B cell (primary cell): Measurements from ENCODE around the gene PRUNE2. TPM values are rescaled to one million over a fixed set of nuclear protein-coding genes. Genes with fewer than 3 reads are reported as not detected.

Source experiments
- ATAC-seq: fragments of 200-7000 bp; cut with Tn5 transposase; one replicate; pipeline ENCODE4 v1.10.0; 2021; ENCODE audit warnings: low read depth, mild to moderate bottlenecking, moderate number of reproducible peaks, moderate library complexity
- CTCF ChIA-PET: fragments of 350-600 bp; sonication (Branson Sonifier 250); formaldehyde crosslinking; loops from one replicate; lab custom pipeline; 2021; ENCODE audit warnings: antibody characterized with exemption, inconsistent platforms; lab: Charles Lee
- POLR2A ChIA-PET: fragments of 350-600 bp; sonication (Branson Sonifier 250); formaldehyde crosslinking; loops from one replicate; lab custom pipeline; 2021; ENCODE audit warnings: antibody characterized with exemption; lab: Charles Lee
- DNase-seq: peaks from one replicate; pipeline ENCODE4 v3.0.0; 2013
- H2AFZ ChIP-seq: 2 replicates; pipeline ENCODE4 v1.6.1; 2012; ENCODE audit warnings: mild to moderate bottlenecking, low read depth, low read length; ENCODE audit not compliant: insufficient read depth, poor library complexity, severe bottlenecking
- H3K27ac ChIP-seq, 2 donors: 1 replicate in 1 of 2; 2 replicates in 1 of 2; pipeline ENCODE4 v1.5.1; 2012 to 2013; ENCODE audit warnings: low read length in 2 of 2, mild to moderate bottlenecking in 2 of 2, moderate library complexity in 1 of 2
- H3K27me3 ChIP-seq, 4 experiments: fragments of 200-600 bp in 1 of 4; sonication (generic) in 1 of 4; replicated peaks in 1 of 4; 1 replicate in 2 of 4; 2 replicates in 2 of 4; pipeline versions ENCODE4 v1.6.1 to v1.7.0; 2013 to 2016; ENCODE audit warnings: low read length in 3 of 4, mild to moderate bottlenecking in 2 of 4, mixed read lengths in 1 of 4, moderate library complexity in 1 of 4; ENCODE audit not compliant: insufficient read depth in 4 of 4, control insufficient read depth in 3 of 4; ENCODE audit errors: control extremely low read depth in 1 of 4
- H3K36me3 ChIP-seq, 2 experiments: replicated peaks in 1 of 2; 1 replicate in 1 of 2; 2 replicates in 1 of 2; pipeline versions ENCODE4 v1.6.1 to v1.7.1; 2013; ENCODE audit warnings: low read length in 1 of 2; ENCODE audit not compliant: insufficient read depth in 2 of 2, control insufficient read depth in 1 of 2; ENCODE audit errors: control extremely low read depth in 1 of 2, extremely low read depth in 1 of 2
- H3K4me1 ChIP-seq, 2 donors: fragments of 200-600 bp in 1 of 2; sonication (generic) in 1 of 2; 1 replicate in 1 of 2; 2 replicates in 1 of 2; pipeline versions ENCODE4 v1.5.1 to v1.6.1; 2013 to 2017; ENCODE audit warnings: low read length in 2 of 2; ENCODE audit not compliant: control insufficient read depth in 2 of 2, insufficient read depth in 2 of 2
- H3K4me2 ChIP-seq: replicated peaks from 2 replicates; pipeline ENCODE3; 2012; ENCODE audit warnings: mild to moderate bottlenecking, low read depth, low read length; ENCODE audit not compliant: poor library complexity, severe bottlenecking
- H3K4me3 ChIP-seq, 5 experiments: fragments of 200-600 bp in 1 of 5; sonication (generic) in 1 of 5; 1 replicate in 3 of 5; 2 replicates in 2 of 5; pipeline versions ENCODE4 v1.5.1 to v1.7.0; 2011 to 2016; ENCODE audit warnings: low read length in 4 of 5, mild to moderate bottlenecking in 4 of 5, low read depth in 2 of 5, control low read depth in 1 of 5, moderate library complexity in 1 of 5; ENCODE audit not compliant: insufficient read depth in 1 of 5; ENCODE audit errors: control extremely low read depth in 1 of 5, extremely low read depth in 1 of 5
- H3K79me2 ChIP-seq: fragments of 200-600 bp; sonication (generic); one replicate; pipeline ENCODE4 v1.6.0; 2016; ENCODE audit warnings: low read length; ENCODE audit not compliant: control insufficient read depth, insufficient read depth
- H3K9ac ChIP-seq: fragments of 200-600 bp; sonication (generic); 2 replicates; pipeline ENCODE4 v1.6.1; 2017; ENCODE audit warnings: mild to moderate bottlenecking, low read length, moderate library complexity
- H3K9me3 ChIP-seq, 3 donors: one replicate each; pipeline versions ENCODE4 v1.6.1 to v1.7.1; 2013; ENCODE audit warnings: low read length in 2 of 3; ENCODE audit not compliant: control insufficient read depth in 2 of 3, insufficient read depth in 1 of 3; ENCODE audit errors: control extremely low read depth in 1 of 3
- H4K20me1 ChIP-seq: 2 replicates; pipeline ENCODE4 v1.6.0; 2012; ENCODE audit warnings: mild to moderate bottlenecking, low read length; ENCODE audit not compliant: insufficient read depth, control insufficient read depth, poor library complexity, severe bottlenecking
- H3K27ac Mint-ChIP-seq: one replicate; pipeline ENCODE4 v1.8.0; 2021; ENCODE audit warnings: mixed read lengths
- H3K27me3 Mint-ChIP-seq: one replicate; pipeline ENCODE4 v1.8.0; 2021; ENCODE audit warnings: mixed read lengths
- H3K4me1 Mint-ChIP-seq: one replicate; pipeline ENCODE4 v1.8.0; 2021; ENCODE audit warnings: mixed read lengths
- H3K4me3 Mint-ChIP-seq: one replicate; pipeline ENCODE4 v1.8.0; 2021; ENCODE audit warnings: mixed read lengths
- H3K9me3 Mint-ChIP-seq: one replicate; pipeline ENCODE4 v1.8.0; 2022; ENCODE audit warnings: mixed read lengths; ENCODE audit not compliant: insufficient read depth
- EZH2 ChIP-seq: IDR thresholded peaks from 2 replicates; pipeline ENCODE4 v1.6.1; 2012; ENCODE audit warnings: borderline replicate concordance, low read depth, mild to moderate bottlenecking, moderate library complexity, low read length; ENCODE audit not compliant: insufficient read depth, poor library complexity, severe bottlenecking
- WGBS: methylation state at CpG from one replicate; pipeline ENCODE4 v1.1.5; 2013; ENCODE audit warnings: missing lambda C conversion rate; ENCODE audit not compliant: insufficient coverage; 5-methylcytosine and 5-hydroxymethylcytosine counted together
- intact Hi-C: fragments of 100-400 bp; cut with micrococcal nuclease; formaldehyde crosslinking; loops from one replicate; pipeline ENCODE4 v1.10.0; 2022
- polyA plus RNA-seq: library from polyadenylated mRNA; depleted of rRNA; stranded (reverse); fragments of >200 nt; gene quantifications from 2 replicates; pipeline ENCODE4 v1.2.3, GENCODE V29; 2012
- total RNA-seq, 2 donors: library from RNA; stranded (reverse); fragments of 120-200 nt in 1 of 2; gene quantifications; 1 replicate in 1 of 2; 2 replicates in 1 of 2; pipeline versions ENCODE4 v1.2.3 to v1.2.4, GENCODE V29; 2013 to 2022
- TF ChIP-seq, protein P1 (sequence below): fragments of 200-600 bp; IDR thresholded peaks from one replicate; pipeline ENCODE4 v1.8.0; 2022; ENCODE audit warnings: antibody characterized with exemption, mild to moderate bottlenecking

Gene PRUNE2
- total and polyA plus RNA-seq, 2 donors (not counting 1 experiment from before 2014, with no cell fraction given) = 0.12 TPM; not detected in 1

- H3K27me3 ChIP-seq = no peaks in the 10 kb centered on the region
- H3K9me3 ChIP-seq = no peaks in the 10 kb centered on the region
- DNase-seq (no peak), ATAC-seq (no peak)
- no peak overlapping the region for H3K9ac ChIP-seq
- H3K4me3 ChIP-seq = no peak overlapping the region
- no peaks in the 10 kb centered on the region for H3K79me2 ChIP-seq
- POLR2A ChIA-PET = no interaction called here
- Mint-ChIP-seq H3K4me3 (no peak overlapping the region), H3K9me3 (no peaks in the 10 kb centered on the region), H3K27me3 (peaks cover 3% of the 10 kb centered on the region), H3K4me1 (peaks cover 60% of the 10 kb centered on the region), H3K27ac (no peak overlapping the region)
- H2AFZ ChIP-seq = no peak overlapping the region
- TF ChIP-seq, protein P1, sequence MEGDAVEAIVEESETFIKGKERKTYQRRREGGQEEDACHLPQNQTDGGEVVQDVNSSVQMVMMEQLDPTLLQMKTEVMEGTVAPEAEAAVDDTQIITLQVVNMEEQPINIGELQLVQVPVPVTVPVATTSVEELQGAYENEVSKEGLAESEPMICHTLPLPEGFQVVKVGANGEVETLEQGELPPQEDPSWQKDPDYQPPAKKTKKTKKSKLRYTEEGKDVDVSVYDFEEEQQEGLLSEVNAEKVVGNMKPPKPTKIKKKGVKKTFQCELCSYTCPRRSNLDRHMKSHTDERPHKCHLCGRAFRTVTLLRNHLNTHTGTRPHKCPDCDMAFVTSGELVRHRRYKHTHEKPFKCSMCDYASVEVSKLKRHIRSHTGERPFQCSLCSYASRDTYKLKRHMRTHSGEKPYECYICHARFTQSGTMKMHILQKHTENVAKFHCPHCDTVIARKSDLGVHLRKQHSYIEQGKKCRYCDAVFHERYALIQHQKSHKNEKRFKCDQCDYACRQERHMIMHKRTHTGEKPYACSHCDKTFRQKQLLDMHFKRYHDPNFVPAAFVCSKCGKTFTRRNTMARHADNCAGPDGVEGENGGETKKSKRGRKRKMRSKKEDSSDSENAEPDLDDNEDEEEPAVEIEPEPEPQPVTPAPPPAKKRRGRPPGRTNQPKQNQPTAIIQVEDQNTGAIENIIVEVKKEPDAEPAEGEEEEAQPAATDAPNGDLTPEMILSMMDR = no peak
- TF ChIP-seq EZH2 = no peak
- no peaks in the 10 kb centered on the region for H4K20me1 ChIP-seq
- H3K4me1 ChIP-seq = peaks cover 35 to 53% of the 10 kb centered on the region in 2 donors
- no peak overlapping the region for H3K27ac ChIP-seq
- CTCF ChIA-PET = interaction anchor here (1.0 to 1.6 kb wide), 3 partner anchors 11 to 207 kb away, joined by 3 to 5 read pairs (median 4); no protein-coding TSS in a partner anchor
- H3K36me3 ChIP-seq = no peaks in the 10 kb centered on the region
- intact Hi-C loops = loop anchor here (5.0 kb wide), 1 partner anchor 82 kb away; no protein-coding TSS in a partner anchor
- 100% methylated on average over 1 of the region's 1 CpG for WGBS
- H3K4me2 ChIP-seq = no peak overlapping the region
These were observed 251.9 kb downstream of the PRUNE2 start for GRCh38 chr9:76654051-76654461.

DNA sequence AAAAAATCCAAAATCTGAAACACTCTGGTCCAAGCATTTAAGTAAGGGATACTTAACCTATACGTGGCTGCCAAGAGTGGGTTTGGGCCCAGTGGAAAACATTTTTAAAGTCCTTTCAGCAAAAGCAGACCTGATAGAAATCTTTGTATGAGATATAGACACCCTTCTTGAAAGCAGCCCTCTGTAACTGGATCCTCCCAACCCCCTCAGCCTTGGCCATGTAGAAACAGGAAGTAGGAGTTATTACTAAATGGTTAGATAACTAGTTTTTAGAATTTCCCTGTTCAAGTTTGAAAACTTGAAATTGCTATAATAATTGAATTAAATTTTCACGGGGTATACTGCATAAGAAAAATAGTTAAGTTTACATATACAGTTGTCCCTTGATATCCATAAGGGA is 253.0 kb downstream of the PRUNE2 start:
- no peaks in the 10 kb centered on the region for H3K79me2 ChIP-seq
- Mint-ChIP-seq H3K4me1 (peaks cover 55% of the 10 kb centered on the region), H3K27me3 (no peaks in the 10 kb centered on the region), H3K4me3 (no peak overlapping the region), H3K27ac (no peak overlapping the region), H3K9me3 (no peaks in the 10 kb centered on the region)
- ATAC-seq (no peak), DNase-seq (peak; percentile 23)
- H3K36me3 ChIP-seq = no peaks in the 10 kb centered on the region
- no peaks in the 10 kb centered on the region for H3K9me3 ChIP-seq
- TF ChIP-seq, protein P1 = no peak
- no peaks in the 10 kb centered on the region for H3K27me3 ChIP-seq
- H3K4me3 ChIP-seq = no peak overlapping the region
- ChIA-PET CTCF (interaction anchor here (1.0 to 2.3 kb wide), 2 partner anchors 41 to 204 kb away, joined by 3 to 5 read pairs; no protein-coding TSS in a partner anchor), POLR2A (no interaction called here)
- H2AFZ ChIP-seq = no peak overlapping the region
- H3K4me1 ChIP-seq = peaks cover 31 to 48% of the 10 kb centered on the region in 2 donors
- H3K27ac ChIP-seq = no peak overlapping the region
- no CpG with 5 or more reads among the region's 2 CpGs for WGBS
- intact Hi-C loops = loop anchor here (5.0 kb wide), 1 partner anchor 81 kb away; no protein-coding TSS in a partner anchor
- peak overlapping the region; percentile 6 for H3K4me2 ChIP-seq
- no peaks in the 10 kb centered on the region for H4K20me1 ChIP-seq
- H3K9ac ChIP-seq = no peak overlapping the region
